ENCODE data around the gene PARD3. TPM values are rescaled to one million over a fixed set of nuclear protein-coding genes. Genes with fewer than 3 reads are reported as not detected.
"Not testable (repeated sequence)": the region's sequence is repeated elsewhere in the genome, so short reads cannot be mapped to it uniquely, and the experiment has no call there.

PARD3 gene
- total RNA-seq, 4 donors from 2014 or later, result 27.3 to 65.3 (median 55.6) TPM

DNA sequence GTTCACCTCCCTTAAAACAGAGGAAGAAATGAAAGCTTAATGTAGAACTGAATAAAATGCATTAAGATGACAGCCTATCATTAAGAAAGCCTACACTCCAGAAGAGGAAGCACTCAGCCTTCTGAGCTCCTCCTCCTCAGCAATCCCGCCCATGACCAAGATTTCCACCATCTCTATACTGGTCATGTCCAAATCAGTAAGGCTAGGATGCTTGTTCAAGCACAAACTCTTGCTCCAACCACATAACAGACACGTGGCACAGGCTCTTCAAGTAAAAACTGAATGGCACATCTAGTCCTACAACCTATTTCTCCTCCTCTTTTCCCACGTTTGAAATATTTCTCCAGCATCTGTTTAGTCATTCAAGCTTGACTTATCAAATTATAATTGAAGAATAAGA, 454.1 kb downstream of the PARD3 start:
- TF ChIP-seq, protein P1, sequence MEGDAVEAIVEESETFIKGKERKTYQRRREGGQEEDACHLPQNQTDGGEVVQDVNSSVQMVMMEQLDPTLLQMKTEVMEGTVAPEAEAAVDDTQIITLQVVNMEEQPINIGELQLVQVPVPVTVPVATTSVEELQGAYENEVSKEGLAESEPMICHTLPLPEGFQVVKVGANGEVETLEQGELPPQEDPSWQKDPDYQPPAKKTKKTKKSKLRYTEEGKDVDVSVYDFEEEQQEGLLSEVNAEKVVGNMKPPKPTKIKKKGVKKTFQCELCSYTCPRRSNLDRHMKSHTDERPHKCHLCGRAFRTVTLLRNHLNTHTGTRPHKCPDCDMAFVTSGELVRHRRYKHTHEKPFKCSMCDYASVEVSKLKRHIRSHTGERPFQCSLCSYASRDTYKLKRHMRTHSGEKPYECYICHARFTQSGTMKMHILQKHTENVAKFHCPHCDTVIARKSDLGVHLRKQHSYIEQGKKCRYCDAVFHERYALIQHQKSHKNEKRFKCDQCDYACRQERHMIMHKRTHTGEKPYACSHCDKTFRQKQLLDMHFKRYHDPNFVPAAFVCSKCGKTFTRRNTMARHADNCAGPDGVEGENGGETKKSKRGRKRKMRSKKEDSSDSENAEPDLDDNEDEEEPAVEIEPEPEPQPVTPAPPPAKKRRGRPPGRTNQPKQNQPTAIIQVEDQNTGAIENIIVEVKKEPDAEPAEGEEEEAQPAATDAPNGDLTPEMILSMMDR (IDR thresholded peaks at IDR 0.05), result no peak
- TF ChIP-seq POLR2A (IDR thresholded peaks at IDR 0.05) (no peak), POLR2AphosphoS5 (IDR thresholded peaks at IDR 0.05) (no peak), EP300 (IDR thresholded peaks at IDR 0.05; ENCODE audit: low read depth) (no peak)
- H3K4me1 ChIP-seq, result peaks cover 0 to 3% (median 0%) of the 10 kb centered on the region in 4 donors
- H3K27me3 ChIP-seq, result no peaks in the 10 kb centered on the region
- H3K4me3 ChIP-seq, result no peak overlapping the region
- H3K27ac ChIP-seq, result no peak overlapping the region
- in situ Hi-C loops (cut with MboI; ENCODE audit: low pct_ligation_motif_present in 1 of 4, low pct_unique_long_range_greater_than_20kb in 1 of 4, low sequenced_read_pairs in 3 of 4) (no loop called here), intact Hi-C loops (cut with DNase I; ENCODE audit: low total_unique reads) (no loop called here)
- no peak for DNase-seq
- peaks cover 0 to 10% (median 4%) of the 10 kb centered on the region in 4 donors for H3K36me3 ChIP-seq
- no peaks in the 10 kb centered on the region for H3K9me3 ChIP-seq
- WGBS, 2 donors (ENCODE audit: low coverage in 1 of 2), result 72 to 80% methylated on average over 3 of the region's 3 CpGs

DNA sequence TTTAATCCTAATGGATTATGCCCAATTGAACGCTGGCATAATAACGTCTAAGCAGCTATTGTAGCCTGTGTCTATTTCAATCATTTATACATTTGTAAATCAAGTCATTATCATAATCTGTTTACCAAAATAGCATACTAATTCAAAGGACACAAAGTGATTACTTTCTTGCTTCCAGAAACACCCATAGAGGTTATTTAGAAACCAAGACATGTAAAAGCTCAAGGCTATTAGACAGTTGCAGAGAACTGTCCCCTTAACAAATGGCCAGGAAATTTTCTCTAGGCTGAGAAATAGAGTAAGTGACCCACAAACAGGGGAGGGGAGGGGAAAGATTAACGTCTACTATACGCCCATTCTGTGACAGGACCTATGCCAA, 455.7 kb downstream of the PARD3 start:
- no peaks in the 10 kb centered on the region for H3K9me3 ChIP-seq
- in situ Hi-C loops (cut with MboI; ENCODE audit: low pct_ligation_motif_present in 1 of 4, low pct_unique_long_range_greater_than_20kb in 1 of 4, low sequenced_read_pairs in 3 of 4), result no loop called here
- intact Hi-C loops (cut with DNase I; ENCODE audit: low total_unique reads), result no loop called here
- DNase-seq, result no peak
- H3K4me1 ChIP-seq, result peaks cover 0 to 3% (median 0%) of the 10 kb centered on the region in 4 donors
- TF ChIP-seq EP300 (IDR thresholded peaks at IDR 0.05; ENCODE audit: low read depth), result no peak
- no peak for TF ChIP-seq POLR2A (IDR thresholded peaks at IDR 0.05)
- TF ChIP-seq, protein P1 (IDR thresholded peaks at IDR 0.05), result no peak
- TF ChIP-seq POLR2AphosphoS5 (IDR thresholded peaks at IDR 0.05), result no peak
- H3K27me3 ChIP-seq, result no peaks in the 10 kb centered on the region
- no peak overlapping the region for H3K4me3 ChIP-seq
- peaks cover 0 to 10% (median 4%) of the 10 kb centered on the region in 4 donors for H3K36me3 ChIP-seq
- 68 to 74% methylated on average over 4 of the region's 4 CpGs for WGBS, 2 donors (ENCODE audit: low coverage in 1 of 2)
- no peak overlapping the region for H3K27ac ChIP-seq

DNA sequence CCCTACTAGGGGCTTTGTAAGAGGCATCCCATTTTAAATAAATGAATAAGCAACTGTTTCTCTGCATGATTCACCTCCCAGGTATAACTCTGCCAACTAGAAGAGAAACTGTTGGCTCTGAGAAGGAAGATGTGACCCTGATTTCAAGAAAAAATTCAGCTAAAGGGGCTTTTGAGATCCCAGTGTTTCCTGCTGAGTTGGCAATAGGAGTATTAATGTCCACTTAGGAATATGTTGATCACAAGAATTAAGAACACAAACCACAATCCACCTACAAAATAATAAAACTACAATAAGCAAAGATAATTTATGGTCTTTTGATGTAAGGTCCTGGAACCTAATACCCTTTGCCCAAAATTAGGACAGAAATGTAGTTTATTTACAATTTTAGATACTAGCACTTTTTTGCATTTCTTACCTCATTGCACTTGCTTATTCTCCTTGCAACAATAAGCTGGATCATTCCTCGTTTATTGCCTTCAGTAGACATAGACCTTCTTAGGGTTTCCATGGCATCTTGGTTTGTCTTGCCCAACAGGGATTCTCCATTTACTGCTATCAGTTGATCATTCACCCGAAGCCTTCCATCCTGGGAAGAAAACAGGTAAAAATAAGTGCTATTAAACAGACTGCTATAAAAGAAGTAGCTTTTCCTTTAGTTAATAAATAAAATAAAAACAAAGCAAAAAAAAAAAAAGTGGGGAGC, 456.2 kb downstream of the PARD3 start:
- Histone ChIP-seq H3K27ac (no peak overlapping the region), H3K27me3 (no peaks in the 10 kb centered on the region), H3K9me3 (no peaks in the 10 kb centered on the region), H3K4me1 (peaks cover 0 to 3% (median 0%) of the 10 kb centered on the region in 4 donors), H3K36me3 (peaks cover 0 to 10% (median 4%) of the 10 kb centered on the region in 4 donors), H3K4me3 (no peak overlapping the region)
- TF ChIP-seq EP300 (IDR thresholded peaks at IDR 0.05; ENCODE audit: low read depth) (no peak), POLR2A (IDR thresholded peaks at IDR 0.05) (no peak), POLR2AphosphoS5 (IDR thresholded peaks at IDR 0.05) (no peak)
- TF ChIP-seq, protein P1 (IDR thresholded peaks at IDR 0.05), result no peak
- DNase-seq, result no peak
- intact Hi-C loops (cut with DNase I; ENCODE audit: low total_unique reads), result no loop called here
- 33 to 65% methylated on average over 1 to 2 of the region's 2 CpGs for WGBS, 2 donors (ENCODE audit: low coverage in 1 of 2)
- in situ Hi-C loops (cut with MboI; ENCODE audit: low pct_ligation_motif_present in 1 of 4, low pct_unique_long_range_greater_than_20kb in 1 of 4, low sequenced_read_pairs in 3 of 4), result no loop called here

DNA sequence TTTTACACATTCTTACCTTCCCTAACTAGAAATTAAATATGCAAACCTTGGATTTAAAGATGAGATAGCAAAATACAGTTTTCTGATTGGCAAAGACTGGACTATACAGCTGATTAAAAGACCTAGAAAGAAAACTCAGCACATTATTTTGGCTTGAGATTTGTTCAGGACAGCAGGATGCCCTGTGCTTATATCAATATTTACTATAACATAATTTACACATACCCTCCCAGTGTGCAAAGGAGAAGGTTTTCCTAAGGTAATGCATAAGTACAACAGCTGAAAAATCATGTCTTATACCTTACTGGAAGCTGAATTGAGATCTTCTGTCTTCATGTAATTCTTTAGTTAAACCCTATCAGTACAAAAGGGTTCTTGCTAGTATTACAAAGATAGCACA, 458.6 kb downstream of the PARD3 start:
- TF ChIP-seq POLR2A (IDR thresholded peaks at IDR 0.05) (no peak), POLR2AphosphoS5 (IDR thresholded peaks at IDR 0.05) (no peak), EP300 (IDR thresholded peaks at IDR 0.05; ENCODE audit: low read depth) (no peak)
- TF ChIP-seq, protein P1 (IDR thresholded peaks at IDR 0.05), result no peak
- H3K4me3 ChIP-seq, result no peak overlapping the region
- no peaks in the 10 kb centered on the region for H3K27me3 ChIP-seq
- peaks cover 0 to 10% (median 4%) of the 10 kb centered on the region in 4 donors for H3K36me3 ChIP-seq
- peaks cover 0 to 3% (median 0%) of the 10 kb centered on the region in 4 donors for H3K4me1 ChIP-seq
- DNase-seq, result no peak
- no peaks in the 10 kb centered on the region for H3K9me3 ChIP-seq
- intact Hi-C loops (cut with DNase I; ENCODE audit: low total_unique reads) (no loop called here), in situ Hi-C loops (cut with MboI; ENCODE audit: low pct_ligation_motif_present in 1 of 4, low pct_unique_long_range_greater_than_20kb in 1 of 4, low sequenced_read_pairs in 3 of 4) (no loop called here)
- H3K27ac ChIP-seq, result no peak overlapping the region

DNA sequence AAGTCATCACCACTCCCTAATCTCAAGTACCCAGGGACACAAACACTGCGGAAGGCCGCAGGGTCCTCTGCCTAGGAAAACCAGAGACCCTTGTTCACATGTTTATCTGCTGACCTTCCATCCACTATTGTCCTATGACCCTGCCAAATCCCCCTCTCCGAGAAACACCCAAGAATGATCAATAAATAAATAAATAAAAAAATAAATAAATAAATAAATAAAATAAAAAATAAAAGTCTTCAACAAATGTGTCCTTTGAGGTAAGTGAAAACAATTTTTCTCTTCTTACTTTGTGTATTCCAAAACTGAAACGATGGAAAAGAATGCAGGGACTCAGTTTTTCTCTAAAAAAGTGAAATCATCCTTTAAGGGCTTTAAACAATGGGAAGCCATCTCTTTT, 461.6 kb downstream of the PARD3 start:
- 90 to 97% methylated on average over 2 to 4 of the region's 4 CpGs for WGBS, 2 donors (ENCODE audit: low coverage in 1 of 2)
- DNase-seq; H3K9me3 ChIP-seq; in situ Hi-C loops (cut with MboI; ENCODE audit: low pct_ligation_motif_present in 1 of 4, low pct_unique_long_range_greater_than_20kb in 1 of 4, low sequenced_read_pairs in 3 of 4); H3K27me3 ChIP-seq; H3K36me3 ChIP-seq; intact Hi-C loops (cut with DNase I; ENCODE audit: low total_unique reads); H3K4me3 ChIP-seq; H3K4me1 ChIP-seq; H3K27ac ChIP-seq: not testable (repeated sequence)

DNA sequence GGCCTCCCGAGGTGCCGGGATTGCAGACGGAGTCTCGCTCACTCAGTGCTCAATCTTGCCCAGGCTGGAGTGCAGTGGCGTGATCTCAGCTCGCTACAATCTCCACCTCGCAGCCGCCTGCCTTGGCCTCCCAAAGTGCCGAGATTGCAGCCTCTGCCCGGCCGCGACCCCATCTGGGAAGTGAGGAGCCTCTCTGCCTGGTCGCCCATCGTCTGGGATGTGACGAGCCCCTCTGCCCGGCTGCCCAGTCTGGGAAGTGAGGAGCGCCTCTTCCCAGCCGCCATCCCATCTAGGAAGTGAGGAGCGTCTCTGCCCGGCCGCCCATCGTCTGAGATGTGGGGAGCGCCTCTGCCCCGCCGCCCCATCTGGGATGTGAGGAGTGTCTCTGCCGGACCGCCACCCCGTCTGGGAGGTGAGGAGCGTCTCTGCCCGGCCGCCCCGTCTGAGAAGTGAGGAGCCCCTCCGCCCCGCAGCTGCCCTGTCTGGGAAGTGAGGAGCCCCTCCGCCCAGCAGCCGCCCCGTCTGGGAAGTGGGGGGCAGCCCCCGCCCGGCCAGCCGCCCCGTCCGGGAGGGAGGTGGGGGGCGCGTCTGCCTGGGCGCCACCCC, 462.4 kb downstream of the PARD3 start:
- DNase-seq; H3K4me1 ChIP-seq; H3K36me3 ChIP-seq; H3K27ac ChIP-seq; in situ Hi-C loops (cut with MboI; ENCODE audit: low pct_ligation_motif_present in 1 of 4, low pct_unique_long_range_greater_than_20kb in 1 of 4, low sequenced_read_pairs in 3 of 4); H3K27me3 ChIP-seq; intact Hi-C loops (cut with DNase I; ENCODE audit: low total_unique reads); H3K9me3 ChIP-seq; H3K4me3 ChIP-seq: not testable (repeated sequence)
- WGBS, 2 donors (ENCODE audit: low coverage in 1 of 2), result 93 to 100% methylated on average over 1 to 40 of the region's 45 CpGs
